Measurements from ENCODE around the gene WDFY1. TPM values are rescaled to one million over a fixed set of nuclear protein-coding genes. Genes with fewer than 3 reads are reported as not detected.
A peak's percentile ranks its signal among the peaks of the same experiment; 100 is the strongest.

Gene WDFY1
- total RNA-seq, 1 donor from 2014 or later: 53.1 TPM

- no peak for DNase-seq (ENCODE audit: low spot score)
- Mint-ChIP-seq H3K27me3 (ENCODE audit: unreplicated experiment) (peaks cover 3% of the 10 kb centered on the region), H3K27ac (ENCODE audit: unreplicated experiment) (no peak overlapping the region), H3K4me1 (ENCODE audit: unreplicated experiment) (no peaks in the 10 kb centered on the region), H3K4me3 (ENCODE audit: unreplicated experiment) (no peak overlapping the region), H3K36me3 (ENCODE audit: low read depth, unreplicated experiment) (peaks cover 17% of the 10 kb centered on the region), H3K9me3 (ENCODE audit: unreplicated experiment) (no peaks in the 10 kb centered on the region)
- TF ChIP-seq CTCF (IDR thresholded peaks at IDR 0.05; ENCODE audit: unreplicated experiment): no peak
Measured at GRCh38 chr2:223925106-223925505, 20.0 kb downstream of the WDFY1 start.

DNA sequence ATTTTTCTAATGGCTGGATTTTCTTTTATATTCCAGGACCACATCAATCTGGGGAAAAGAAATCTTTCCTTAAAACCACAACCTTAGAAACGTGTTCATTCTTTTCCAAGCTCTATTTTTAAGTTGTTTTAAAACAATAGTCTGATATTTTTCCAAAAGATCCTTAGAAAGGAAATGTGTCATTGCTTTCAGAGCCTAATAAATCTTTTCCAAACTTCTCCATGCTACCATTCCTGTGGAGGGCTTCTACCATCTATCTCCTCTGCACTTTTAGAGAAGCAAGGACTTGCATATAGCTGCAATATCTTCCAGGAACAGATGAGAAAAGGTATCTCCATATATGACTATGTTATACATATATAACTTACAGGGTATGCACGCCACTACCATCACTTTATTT is 21.2 kb downstream of the WDFY1 start:
- no peak for TF ChIP-seq CTCF (IDR thresholded peaks at IDR 0.05; ENCODE audit: unreplicated experiment)
- no peaks in the 10 kb centered on the region for H3K9me3 Mint-ChIP-seq (ENCODE audit: unreplicated experiment)
- DNase-seq (ENCODE audit: low spot score): no peak
- peaks cover under 1% of the 10 kb centered on the region for H3K4me1 Mint-ChIP-seq (ENCODE audit: unreplicated experiment)
- no peak overlapping the region for H3K27ac Mint-ChIP-seq (ENCODE audit: unreplicated experiment)
- H3K27me3 Mint-ChIP-seq (ENCODE audit: unreplicated experiment): peaks cover 5% of the 10 kb centered on the region
- no peak overlapping the region for H3K4me3 Mint-ChIP-seq (ENCODE audit: unreplicated experiment)
- peaks cover 17% of the 10 kb centered on the region for H3K36me3 Mint-ChIP-seq (ENCODE audit: low read depth, unreplicated experiment)

DNA sequence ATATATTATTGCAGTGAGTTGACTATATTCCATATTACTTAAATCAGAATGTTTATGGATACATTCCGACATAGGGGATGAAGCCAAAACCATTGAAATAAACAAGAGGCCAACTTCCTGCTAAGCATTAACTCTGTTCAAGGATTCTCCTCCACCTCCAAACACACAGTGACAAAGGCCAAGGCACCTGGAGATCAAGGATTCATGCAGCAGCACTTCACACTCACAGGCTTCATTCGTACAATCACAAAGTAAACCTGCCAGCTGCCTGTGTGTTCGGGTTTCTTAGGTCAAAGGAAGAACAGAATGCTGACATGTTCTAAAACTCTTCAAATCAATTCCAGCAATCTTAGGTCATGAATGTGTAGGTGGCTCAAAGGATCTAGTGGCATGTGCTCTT is 22.8 kb downstream of the WDFY1 start:
- peaks cover 2% of the 10 kb centered on the region for H3K27me3 Mint-ChIP-seq (ENCODE audit: unreplicated experiment)
- H3K36me3 Mint-ChIP-seq (ENCODE audit: low read depth, unreplicated experiment): peaks cover 8% of the 10 kb centered on the region
- H3K4me3 Mint-ChIP-seq (ENCODE audit: unreplicated experiment): no peak overlapping the region
- DNase-seq (ENCODE audit: low spot score): no peak
- H3K27ac Mint-ChIP-seq (ENCODE audit: unreplicated experiment): no peak overlapping the region
- H3K9me3 Mint-ChIP-seq (ENCODE audit: unreplicated experiment): no peaks in the 10 kb centered on the region
- no peak for TF ChIP-seq CTCF (IDR thresholded peaks at IDR 0.05; ENCODE audit: unreplicated experiment)
- peaks cover 6% of the 10 kb centered on the region for H3K4me1 Mint-ChIP-seq (ENCODE audit: unreplicated experiment)

- Mint-ChIP-seq H3K4me1 (ENCODE audit: unreplicated experiment) (peaks cover 10% of the 10 kb centered on the region), H3K9me3 (ENCODE audit: unreplicated experiment) (no peaks in the 10 kb centered on the region), H3K27ac (ENCODE audit: unreplicated experiment) (no peak overlapping the region), H3K36me3 (ENCODE audit: low read depth, unreplicated experiment) (peaks cover 8% of the 10 kb centered on the region), H3K27me3 (ENCODE audit: unreplicated experiment) (peaks cover 2% of the 10 kb centered on the region), H3K4me3 (ENCODE audit: unreplicated experiment) (no peak overlapping the region)
- no peak for TF ChIP-seq CTCF (IDR thresholded peaks at IDR 0.05; ENCODE audit: unreplicated experiment)
- DNase-seq (ENCODE audit: low spot score): no peak
Measured at GRCh38 chr2:223921204-223921603, 23.9 kb downstream of the WDFY1 start.

DNA sequence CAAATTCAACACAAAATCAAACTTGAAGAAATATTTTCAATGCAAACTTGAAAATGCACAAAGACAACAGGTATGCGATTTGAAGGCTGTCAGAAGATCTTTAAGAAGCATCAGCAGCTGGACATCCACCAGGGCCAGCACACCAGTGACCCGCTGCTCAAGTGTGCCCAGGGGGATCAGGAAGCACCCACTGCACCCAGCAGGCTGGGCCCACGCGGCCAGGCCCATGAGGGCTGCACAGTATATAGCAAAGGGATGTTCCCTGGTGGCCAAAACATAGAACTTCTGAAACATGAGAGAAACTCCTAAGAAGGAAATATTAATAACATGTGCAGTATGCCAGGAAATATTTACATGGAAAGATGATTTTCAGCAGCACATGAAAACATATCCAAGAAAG is 25.0 kb downstream of the WDFY1 start:
- peak; percentile 36 for TF ChIP-seq CTCF (IDR thresholded peaks at IDR 0.05; ENCODE audit: unreplicated experiment)
- no peak for DNase-seq (ENCODE audit: low spot score)
- peaks cover 11% of the 10 kb centered on the region for H3K36me3 Mint-ChIP-seq (ENCODE audit: low read depth, unreplicated experiment)
- H3K4me1 Mint-ChIP-seq (ENCODE audit: unreplicated experiment): peaks cover 10% of the 10 kb centered on the region
- H3K27ac Mint-ChIP-seq (ENCODE audit: unreplicated experiment): no peak overlapping the region
- peaks cover 4% of the 10 kb centered on the region for H3K27me3 Mint-ChIP-seq (ENCODE audit: unreplicated experiment)
- no peaks in the 10 kb centered on the region for H3K9me3 Mint-ChIP-seq (ENCODE audit: unreplicated experiment)
- H3K4me3 Mint-ChIP-seq (ENCODE audit: unreplicated experiment): no peak overlapping the region
